ENCODE results near the gene SLC25A3. TPM values are rescaled to one million over a fixed set of nuclear protein-coding genes. Genes with fewer than 3 reads are reported as not detected.
"Not testable (repeated sequence)": the region's sequence is repeated elsewhere in the genome, so short reads cannot be mapped to it uniquely, and the experiment has no call there.

Gene SLC25A3
- total RNA-seq (100 to 1,000 TPM; 352 to 447 TPM), polyA plus RNA-seq (ENCODE audit: insufficient read length in 2 of 2) (100 to 1,000 TPM; 439 to 474 TPM)
- long read RNA-seq, donor 1, full-length matches to known transcripts = 182 of 293 reads
- long read RNA-seq, donor 1, partial matches to known transcripts = 93 of 293 reads
- long read RNA-seq, donor 1, other reads (novel, unspliced or antisense) = 18 of 293 reads
- long read RNA-seq, donor 2, full-length matches to known transcripts = 77 of 86 reads
- long read RNA-seq, donor 2, partial matches to known transcripts = 9 of 86 reads
- long read RNA-seq, donor 2, other reads (novel, unspliced or antisense) = 0 of 86 reads
- long read RNA-seq, donor 3, full-length matches to known transcripts = 81 of 110 reads
- long read RNA-seq, donor 3, partial matches to known transcripts = 19 of 110 reads
- long read RNA-seq, donor 3, other reads (novel, unspliced or antisense) = 10 of 110 reads
- long read RNA-seq, donor 4, full-length matches to known transcripts = 243 of 339 reads
- long read RNA-seq, donor 4, partial matches to known transcripts = 77 of 339 reads
- long read RNA-seq, donor 4, other reads (novel, unspliced or antisense) = 19 of 339 reads

GRCh38 chr12:98593351-98594049 lies at the start of gene SLC25A3:
SLC25A3 (plus strand) TSS chr12:98593686; CDS start chr12:98593979, 293 bp downstream.
- peak within 1 kb of the TSS; percentile 95 for H3K27ac ChIP-seq (ENCODE audit: low read depth, low read length)
- DNase-seq (ENCODE audit: low read depth in 4 of 6, low spot score in 6 of 6) = peak; percentile 94 to 99 (median 96)
- peaks cover 8% of the 10 kb centered on the region for H3K36me3 ChIP-seq (ENCODE audit: control insufficient read depth, insufficient read depth, low read length)
- peak within 1 kb of the TSS; percentile 89 for H3K4me3 ChIP-seq (ENCODE audit: low read depth, low read length)
- peaks cover 4% of the 10 kb centered on the region for H3K4me1 ChIP-seq (ENCODE audit: control insufficient read depth, insufficient read depth, low read length)
- no peaks in the 10 kb centered on the region for H3K9me3 ChIP-seq (ENCODE audit: control insufficient read depth, insufficient read depth, low read length)
- H3K27me3 ChIP-seq (ENCODE audit: control insufficient read depth, insufficient read depth, low read length) = no peaks in the 10 kb centered on the region
- WGBS (ENCODE audit: insufficient coverage) = 0% methylated on average over 67 of the region's 67 CpGs

GRCh38 chr12:98543701-98544100 lies 49.8 kb upstream of the SLC25A3 start:
- Histone ChIP-seq H3K27me3 (ENCODE audit: control insufficient read depth, insufficient read depth, low read length) (no peaks in the 10 kb centered on the region), H3K4me1 (ENCODE audit: control insufficient read depth, insufficient read depth, low read length) (no peaks in the 10 kb centered on the region), H3K27ac (ENCODE audit: low read depth, low read length) (no peak overlapping the region), H3K36me3 (ENCODE audit: control insufficient read depth, insufficient read depth, low read length) (peaks cover 12% of the 10 kb centered on the region), H3K4me3 (ENCODE audit: low read depth, low read length) (no peak overlapping the region), H3K9me3 (ENCODE audit: control insufficient read depth, insufficient read depth, low read length) (no peaks in the 10 kb centered on the region)
- DNase-seq (ENCODE audit: low read depth in 4 of 6, low spot score in 6 of 6) = no peak

DNA sequence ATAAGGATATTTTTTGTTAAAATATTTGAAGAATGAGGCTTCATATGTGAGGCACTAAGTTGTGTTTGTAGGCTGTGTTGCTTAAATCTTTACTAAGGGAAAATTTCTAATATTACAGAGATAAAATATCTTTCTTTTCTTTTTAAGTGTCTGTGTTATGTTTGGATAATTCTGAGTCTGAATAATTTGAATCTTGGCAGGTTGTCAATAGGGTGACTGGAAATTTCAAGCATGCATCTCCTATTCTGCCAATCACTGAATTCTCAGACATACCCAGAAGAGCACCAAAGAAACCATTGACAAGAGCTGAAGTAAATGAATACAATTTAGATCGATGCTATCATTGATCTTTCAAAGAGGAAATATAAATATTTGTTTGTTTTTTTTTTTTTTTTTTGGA lies 48.7 kb upstream of the SLC25A3 start:
- no peak overlapping the region for H3K27ac ChIP-seq (ENCODE audit: low read depth, low read length)
- H3K4me1 ChIP-seq (ENCODE audit: control insufficient read depth, insufficient read depth, low read length) = no peaks in the 10 kb centered on the region
- WGBS (ENCODE audit: insufficient coverage) = no CpG with 5 or more reads among the region's 1 CpG
- DNase-seq (ENCODE audit: low read depth in 4 of 6, low spot score in 6 of 6) = peak in 1 of 6 donors; percentile 14
- H3K4me3 ChIP-seq (ENCODE audit: low read depth, low read length) = no peak overlapping the region
- H3K9me3 ChIP-seq (ENCODE audit: control insufficient read depth, insufficient read depth, low read length) = no peaks in the 10 kb centered on the region
- H3K27me3 ChIP-seq (ENCODE audit: control insufficient read depth, insufficient read depth, low read length) = no peaks in the 10 kb centered on the region
- H3K36me3 ChIP-seq (ENCODE audit: control insufficient read depth, insufficient read depth, low read length) = peaks cover 13% of the 10 kb centered on the region

- no peak overlapping the region for H3K27ac ChIP-seq (ENCODE audit: low read depth, low read length)
- no peaks in the 10 kb centered on the region for H3K9me3 ChIP-seq (ENCODE audit: control insufficient read depth, insufficient read depth, low read length)
- H3K4me3 ChIP-seq (ENCODE audit: low read depth, low read length) = no peak overlapping the region
- H3K27me3 ChIP-seq (ENCODE audit: control insufficient read depth, insufficient read depth, low read length) = no peaks in the 10 kb centered on the region
- no peak for DNase-seq (ENCODE audit: low read depth in 4 of 6, low spot score in 6 of 6)
- no CpG with 5 or more reads among the region's 5 CpGs for WGBS (ENCODE audit: insufficient coverage)
- no peaks in the 10 kb centered on the region for H3K4me1 ChIP-seq (ENCODE audit: control insufficient read depth, insufficient read depth, low read length)
- peaks cover 12% of the 10 kb centered on the region for H3K36me3 ChIP-seq (ENCODE audit: control insufficient read depth, insufficient read depth, low read length)
Observed at GRCh38 chr12:98549371-98550110, 43.9 kb upstream of the SLC25A3 start.

DNA sequence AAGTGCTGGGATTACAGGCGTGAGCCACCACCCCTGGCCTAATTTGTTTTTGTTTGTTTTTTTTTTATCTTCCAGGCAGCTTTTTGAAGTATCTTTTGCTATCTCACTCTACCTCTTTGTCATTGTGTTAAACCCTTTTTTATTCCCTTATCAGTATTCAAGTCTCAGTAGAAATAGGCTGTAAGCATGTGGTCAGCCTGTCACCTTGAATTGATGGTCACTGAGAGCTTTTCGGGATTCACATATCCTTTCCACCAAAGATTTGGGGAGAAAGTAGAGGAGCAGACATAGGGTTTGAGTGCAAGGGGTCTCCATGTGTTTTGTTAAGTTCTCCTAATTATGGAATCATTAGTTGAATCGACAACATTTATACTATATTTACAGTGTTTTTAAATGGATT lies 41.7 kb upstream of the SLC25A3 start:
- no CpG with 5 or more reads among the region's 3 CpGs for WGBS (ENCODE audit: insufficient coverage)
- Histone ChIP-seq H3K9me3 (ENCODE audit: control insufficient read depth, insufficient read depth, low read length) (no peaks in the 10 kb centered on the region), H3K4me3 (ENCODE audit: low read depth, low read length) (no peak overlapping the region), H3K27me3 (ENCODE audit: control insufficient read depth, insufficient read depth, low read length) (no peaks in the 10 kb centered on the region), H3K27ac (ENCODE audit: low read depth, low read length) (no peak overlapping the region), H3K4me1 (ENCODE audit: control insufficient read depth, insufficient read depth, low read length) (no peaks in the 10 kb centered on the region), H3K36me3 (ENCODE audit: control insufficient read depth, insufficient read depth, low read length) (peaks cover 12% of the 10 kb centered on the region)
- DNase-seq (ENCODE audit: low read depth in 4 of 6, low spot score in 6 of 6) = no peak

DNA sequence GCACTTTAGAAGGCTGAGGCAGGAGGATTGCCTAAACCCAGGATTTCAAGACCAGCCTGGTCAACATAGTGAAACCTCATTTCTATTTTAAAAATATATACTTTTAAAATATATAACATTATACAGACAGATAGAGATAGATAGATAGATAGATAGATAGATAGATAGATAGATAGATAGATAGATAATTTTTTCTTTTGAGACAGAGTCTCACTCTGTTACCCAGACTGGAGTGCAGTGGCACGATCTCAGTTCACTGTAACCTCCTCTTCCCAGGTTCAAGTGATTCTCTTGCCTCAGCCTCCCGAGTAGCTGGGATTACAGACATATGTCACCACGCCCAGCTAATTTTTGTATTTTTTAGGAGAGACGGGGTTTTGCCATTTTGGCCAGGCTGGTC lies 35.4 kb upstream of the SLC25A3 start:
- no CpG with 5 or more reads among the region's 4 CpGs for WGBS (ENCODE audit: insufficient coverage)
- H3K4me1 ChIP-seq (ENCODE audit: control insufficient read depth, insufficient read depth, low read length); H3K27ac ChIP-seq (ENCODE audit: low read depth, low read length); H3K27me3 ChIP-seq (ENCODE audit: control insufficient read depth, insufficient read depth, low read length); DNase-seq (ENCODE audit: low read depth in 4 of 6, low spot score in 6 of 6); H3K4me3 ChIP-seq (ENCODE audit: low read depth, low read length); H3K9me3 ChIP-seq (ENCODE audit: control insufficient read depth, insufficient read depth, low read length); H3K36me3 ChIP-seq (ENCODE audit: control insufficient read depth, insufficient read depth, low read length): not testable (repeated sequence)

GRCh38 chr12:98559666-98560065 lies 33.8 kb upstream of the SLC25A3 start:
- Histone ChIP-seq H3K4me3 (ENCODE audit: low read depth, low read length) (no peak overlapping the region), H3K4me1 (ENCODE audit: control insufficient read depth, insufficient read depth, low read length) (no peaks in the 10 kb centered on the region), H3K27ac (ENCODE audit: low read depth, low read length) (no peak overlapping the region), H3K27me3 (ENCODE audit: control insufficient read depth, insufficient read depth, low read length) (no peaks in the 10 kb centered on the region), H3K9me3 (ENCODE audit: control insufficient read depth, insufficient read depth, low read length) (no peaks in the 10 kb centered on the region), H3K36me3 (ENCODE audit: control insufficient read depth, insufficient read depth, low read length) (no peaks in the 10 kb centered on the region)
- no peak for DNase-seq (ENCODE audit: low read depth in 4 of 6, low spot score in 6 of 6)
- WGBS (ENCODE audit: insufficient coverage) = no CpG with 5 or more reads among the region's 1 CpG

- H3K27me3 ChIP-seq (ENCODE audit: control insufficient read depth, insufficient read depth, low read length) = no peaks in the 10 kb centered on the region
- no CpG with 5 or more reads among the region's 3 CpGs for WGBS (ENCODE audit: insufficient coverage)
- no peaks in the 10 kb centered on the region for H3K9me3 ChIP-seq (ENCODE audit: control insufficient read depth, insufficient read depth, low read length)
- no peak for DNase-seq (ENCODE audit: low read depth in 4 of 6, low spot score in 6 of 6)
- H3K4me3 ChIP-seq (ENCODE audit: low read depth, low read length) = no peak overlapping the region
- H3K4me1 ChIP-seq (ENCODE audit: control insufficient read depth, insufficient read depth, low read length) = no peaks in the 10 kb centered on the region
- H3K27ac ChIP-seq (ENCODE audit: low read depth, low read length) = no peak overlapping the region
- no peaks in the 10 kb centered on the region for H3K36me3 ChIP-seq (ENCODE audit: control insufficient read depth, insufficient read depth, low read length)
Observed at GRCh38 chr12:98561846-98562245, 31.6 kb upstream of the SLC25A3 start.

DNA sequence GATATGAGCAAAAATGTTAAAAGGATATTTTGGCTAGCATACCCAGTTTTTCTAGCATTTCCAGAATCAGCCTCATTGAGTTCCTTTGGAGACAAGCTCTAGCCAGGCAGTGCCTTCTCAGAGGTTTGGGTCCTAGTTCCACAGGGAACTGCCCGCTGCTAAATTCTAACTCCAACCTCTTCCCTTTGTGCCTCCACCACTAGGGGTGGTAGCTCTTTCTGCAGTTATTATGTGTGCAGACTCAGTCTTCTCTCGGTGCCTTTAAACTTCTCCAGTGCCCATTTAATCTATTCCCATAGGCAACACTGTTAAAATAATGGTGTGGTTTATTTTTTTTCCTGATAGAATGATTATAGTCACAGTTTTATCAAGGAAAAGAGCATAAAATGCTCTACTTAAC lies 21.5 kb upstream of the SLC25A3 start:
- no peak for DNase-seq (ENCODE audit: low read depth in 4 of 6, low spot score in 6 of 6)
- Histone ChIP-seq H3K36me3 (ENCODE audit: control insufficient read depth, insufficient read depth, low read length) (no peaks in the 10 kb centered on the region), H3K27ac (ENCODE audit: low read depth, low read length) (no peak overlapping the region), H3K9me3 (ENCODE audit: control insufficient read depth, insufficient read depth, low read length) (no peaks in the 10 kb centered on the region), H3K4me1 (ENCODE audit: control insufficient read depth, insufficient read depth, low read length) (no peaks in the 10 kb centered on the region), H3K4me3 (ENCODE audit: low read depth, low read length) (no peak overlapping the region), H3K27me3 (ENCODE audit: control insufficient read depth, insufficient read depth, low read length) (no peaks in the 10 kb centered on the region)
- no CpG with 5 or more reads among the region's 2 CpGs for WGBS (ENCODE audit: insufficient coverage)

All from spinal cord (tissue), 10 donors.